Measurements from ENCODE around the gene MGP. TPM values are rescaled to one million over a fixed set of nuclear protein-coding genes. Genes with fewer than 3 reads are reported as not detected.

Gene MGP
- total and polyA plus RNA-seq, 2 of the 13 experiments (the other 11 are each of a cell fraction or from before 2014, with no cell fraction given) = not detected

- no peak for TF ChIP-seq AHDC1 (CRISPR knock-in tag; IDR thresholded peaks at IDR 0.05; ENCODE audit: borderline replicate concordance)
- no peak for TF ChIP-seq ZBTB14 (CRISPR knock-in tag; IDR thresholded peaks at IDR 0.05)
- no peak for TF ChIP-seq MED1 (CRISPR knock-in tag; IDR thresholded peaks at IDR 0.05)
- no peak for TF ChIP-seq SRSF1 (optimal IDR thresholded peaks at IDR 0.05; ENCODE audit: low read depth, low read length)
- TF ChIP-seq ZSCAN12 (CRISPR knock-in tag; IDR thresholded peaks at IDR 0.05) = no peak
- no peak for TF ChIP-seq FIP1L1 (IDR thresholded peaks at IDR 0.05; ENCODE audit: borderline replicate concordance, insufficient read depth, low read depth, low read length)
- no peak for TF ChIP-seq ZNF879 (CRISPR knock-in tag; IDR thresholded peaks at IDR 0.05)
- TF ChIP-seq SMAD1 (CRISPR knock-in tag; IDR thresholded peaks at IDR 0.05; ENCODE audit: borderline replicate concordance, low read depth) = no peak
- no peak for TF ChIP-seq YY1 (IDR thresholded peaks at IDR 0.05; ENCODE audit: insufficient read depth, insufficient replicate concordance, low read depth, low read length)
- TF ChIP-seq RXRB (CRISPR knock-in tag; IDR thresholded peaks at IDR 0.05; ENCODE audit: borderline replicate concordance) = peak; percentile 39; the same call in 1 of the 2 replicates
- no peak for TF ChIP-seq HNF4G (IDR thresholded peaks at IDR 0.05; ENCODE audit: borderline replicate concordance, low read depth, low read length)
- no peak for TF ChIP-seq HNF4G (CRISPR knock-in tag; IDR thresholded peaks at IDR 0.05; ENCODE audit: borderline replicate concordance, low read depth)
- TF ChIP-seq SCMH1 (CRISPR knock-in tag; IDR thresholded peaks at IDR 0.05; ENCODE audit: borderline replicate concordance) = no peak
- no peak for TF ChIP-seq HMGA1 (CRISPR knock-in tag; conservative IDR thresholded peaks at IDR 0.05)
- no peak for TF ChIP-seq ZBTB10 (CRISPR knock-in tag; IDR thresholded peaks at IDR 0.05; ENCODE audit: borderline replicate concordance)
- TF ChIP-seq CBX1 (IDR thresholded peaks at IDR 0.05; ENCODE audit: low read depth) = no peak
- TF ChIP-seq REXO4 (CRISPR knock-in tag; IDR thresholded peaks at IDR 0.05; ENCODE audit: borderline replicate concordance) = no peak
- no peak for TF ChIP-seq FOXJ3 (CRISPR knock-in tag; IDR thresholded peaks at IDR 0.05; ENCODE audit: borderline replicate concordance)
- no peak for TF ChIP-seq ZNF75D (CRISPR knock-in tag; IDR thresholded peaks at IDR 0.05; ENCODE audit: borderline replicate concordance)
- no peak for TF ChIP-seq ARNTL (CRISPR knock-in tag; IDR thresholded peaks at IDR 0.05)
- TF ChIP-seq RFXANK (CRISPR knock-in tag; IDR thresholded peaks at IDR 0.05) = no peak
These were observed 45.0 kb downstream of the MGP start (continued) for GRCh38 chr12:14840616-14841015.
